ENCODE data around the gene ADAMTS7. TPM values are rescaled to one million over a fixed set of nuclear protein-coding genes. Genes with fewer than 3 reads are reported as not detected.

ADAMTS7 gene
- total and polyA plus RNA-seq, 2 of the 8 experiments (the other 6 are each of a cell fraction or from before 2014, with no cell fraction given): 27.9 to 45.2 TPM

- H4K20me1 ChIP-seq (replicated peaks in 1 of 2; ENCODE audit: control insufficient read depth in 1 of 2, insufficient read depth in 2 of 2, low read length in 2 of 2): no peaks in the 10 kb centered on the region
- no peak overlapping the region for H2BK20ac ChIP-seq (ENCODE audit: low read length)
- H3K36me3 ChIP-seq (ENCODE audit: control insufficient read depth in 2 of 4, insufficient read depth in 4 of 4, low read length in 3 of 4): no peaks in the 10 kb centered on the region; a peak in 1 of 8 replicates
- no peak overlapping the region for H2AFZ ChIP-seq (ENCODE audit: low read length)
- H4K8ac ChIP-seq (ENCODE audit: extremely low read depth, insufficient read depth, low read length): no peak overlapping the region
- no peaks in the 10 kb centered on the region for H3K27me3 ChIP-seq (replicated peaks in 1 of 4; ENCODE audit: control insufficient read depth in 3 of 4, extremely low read depth in 1 of 4, insufficient read depth in 3 of 4, low read length in 3 of 4)
- H3K4me1 ChIP-seq (replicated peaks in 1 of 4; ENCODE audit: control insufficient read depth in 3 of 4, insufficient read depth in 4 of 4, low read length in 3 of 4): no peaks in the 10 kb centered on the region
- DNase-seq (ENCODE audit: low read depth in 1 of 2, low spot score in 2 of 2): no peak
- CTCF ChIA-PET (ENCODE audit: partially characterized antibody): interaction anchor here (1.1 to 13.9 kb wide), 7 partner anchors 16 to 118 kb away, joined by 3 to 82 read pairs (median 4); partner anchors contain the start of gene ADAMTS7
- no peak overlapping the region for H3K18ac ChIP-seq (ENCODE audit: extremely low read depth, low read length)
- H3K27ac ChIP-seq (ENCODE audit: low read depth, low read length): no peak overlapping the region
- no peak overlapping the region for H4K91ac ChIP-seq (replicated peaks; ENCODE audit: insufficient read length, low read length)
- H3K14ac ChIP-seq (ENCODE audit: insufficient read length): no peak overlapping the region
- no peak overlapping the region for H3K23ac ChIP-seq (ENCODE audit: insufficient read length)
- H3K4me3 ChIP-seq (ENCODE audit: extremely low read depth in 1 of 4, insufficient read depth in 2 of 4, low read depth in 3 of 4, low read length in 4 of 4): no peak overlapping the region
- H3K23me2 ChIP-seq (ENCODE audit: low read depth, low read length): no peaks in the 10 kb centered on the region
- 91% methylated on average over 8 of the region's 10 CpGs; no CpG with 5 or more reads in 1 of the 2 experiments for WGBS, 2 experiments (ENCODE audit: extremely low coverage in 1 of 2, insufficient coverage in 1 of 2, insufficient read length in 1 of 2, insufficient replicate concordance in 2 of 2, low coverage in 1 of 2, low lambda C conversion rate in 2 of 2, missing lambda C conversion rate in 1 of 2)
- H3K4ac ChIP-seq (replicated peaks; ENCODE audit: insufficient read length, low read depth, low read length): no peak overlapping the region
- H2BK5ac ChIP-seq (ENCODE audit: low read depth, low read length): no peak overlapping the region
- no peak overlapping the region for H3K4me2 ChIP-seq (ENCODE audit: insufficient read depth in 1 of 2, low read depth in 2 of 2, low read length in 2 of 2)
- no peaks in the 10 kb centered on the region for H3K79me2 ChIP-seq (ENCODE audit: control insufficient read depth in 1 of 2, insufficient read depth in 2 of 2, low read length in 2 of 2)
- H2AK5ac ChIP-seq (ENCODE audit: low read depth, low read length): no peak overlapping the region
- no peak overlapping the region for H3K9ac ChIP-seq (replicated peaks in 1 of 4; ENCODE audit: extremely low read depth in 1 of 4, low read depth in 3 of 4, low read length in 3 of 4)
- H3K9me3 ChIP-seq (ENCODE audit: insufficient read depth in 2 of 2, low read depth in 1 of 2, low read length in 1 of 2): no peaks in the 10 kb centered on the region
- no peak overlapping the region for H3K56ac ChIP-seq (replicated peaks; ENCODE audit: insufficient read length, low read depth, low read length)
- H4K5ac ChIP-seq (ENCODE audit: insufficient read length, low read depth, low read length): no peak overlapping the region
- H2BK120ac ChIP-seq (replicated peaks; ENCODE audit: low read depth, low read length): no peak overlapping the region
- no peaks in the 10 kb centered on the region for H3K79me1 ChIP-seq (ENCODE audit: low read depth, low read length)
- H2BK12ac ChIP-seq (ENCODE audit: low read depth, low read length): no peak overlapping the region
- POLR2A ChIA-PET (ENCODE audit: partially characterized antibody): no interaction called here
- H2BK15ac ChIP-seq (ENCODE audit: low read length): no peak overlapping the region
- no peak for FAIRE-seq
- TF ChIP-seq CBX8 (IDR thresholded peaks at IDR 0.05; ENCODE audit: borderline replicate concordance, low read depth, low read length) (no peak), ZNF274 (IDR thresholded peaks at IDR 0.05; ENCODE audit: borderline replicate concordance, extremely low read depth, low read length) (no peak), TBP (IDR thresholded peaks at IDR 0.05; ENCODE audit: low read depth, low read length) (no peak), CBX5 (IDR thresholded peaks at IDR 0.05; ENCODE audit: low read depth, low read length) (no peak), PHF8 (conservative IDR thresholded peaks at IDR 0.05; ENCODE audit: low read depth, low read length) (no peak), KDM5A (IDR thresholded peaks at IDR 0.05; ENCODE audit: low read length) (no peak), CHD2 (IDR thresholded peaks at IDR 0.05; ENCODE audit: low read length) (no peak), RAD21 (IDR thresholded peaks at IDR 0.05 in 1 of 2, conservative IDR thresholded peaks at IDR 0.05 in 1 of 2; ENCODE audit: low read depth in 2 of 2, low read length in 2 of 2) (no peak), POLR2AphosphoS5 (IDR thresholded peaks at IDR 0.05; ENCODE audit: low read depth, low read length) (no peak)
Observed at GRCh38 chr15:78757636-78757905, 53.7 kb downstream of the ADAMTS7 start.

Measured in H1 (cell line).